Measurements from ENCODE around the gene CD47.

DNA sequence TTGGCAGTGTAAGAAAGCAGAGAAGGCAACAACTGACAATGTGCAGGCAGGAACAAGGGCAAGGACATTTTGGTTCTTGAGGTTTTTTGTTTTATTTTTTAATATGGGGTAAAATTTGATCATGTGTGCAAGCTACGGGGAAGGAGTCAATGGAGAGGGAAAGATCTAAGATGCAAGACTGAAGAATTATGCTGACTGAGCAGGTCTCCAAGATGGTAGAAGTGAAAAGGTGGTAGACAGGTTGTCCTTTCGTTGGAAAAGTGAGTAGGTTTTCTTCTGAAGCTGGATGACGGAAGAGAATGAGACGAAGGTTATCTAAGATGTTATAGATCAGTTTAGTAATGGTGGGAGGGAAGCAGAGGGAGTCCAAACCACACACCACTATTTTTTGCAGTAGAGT, 4.2 kb downstream of the CD47 start:
- no peak for TF ChIP-seq TBL1XR1 (IDR thresholded peaks at IDR 0.05; ENCODE audit: low read depth, low read length)
- TF ChIP-seq, protein P1, sequence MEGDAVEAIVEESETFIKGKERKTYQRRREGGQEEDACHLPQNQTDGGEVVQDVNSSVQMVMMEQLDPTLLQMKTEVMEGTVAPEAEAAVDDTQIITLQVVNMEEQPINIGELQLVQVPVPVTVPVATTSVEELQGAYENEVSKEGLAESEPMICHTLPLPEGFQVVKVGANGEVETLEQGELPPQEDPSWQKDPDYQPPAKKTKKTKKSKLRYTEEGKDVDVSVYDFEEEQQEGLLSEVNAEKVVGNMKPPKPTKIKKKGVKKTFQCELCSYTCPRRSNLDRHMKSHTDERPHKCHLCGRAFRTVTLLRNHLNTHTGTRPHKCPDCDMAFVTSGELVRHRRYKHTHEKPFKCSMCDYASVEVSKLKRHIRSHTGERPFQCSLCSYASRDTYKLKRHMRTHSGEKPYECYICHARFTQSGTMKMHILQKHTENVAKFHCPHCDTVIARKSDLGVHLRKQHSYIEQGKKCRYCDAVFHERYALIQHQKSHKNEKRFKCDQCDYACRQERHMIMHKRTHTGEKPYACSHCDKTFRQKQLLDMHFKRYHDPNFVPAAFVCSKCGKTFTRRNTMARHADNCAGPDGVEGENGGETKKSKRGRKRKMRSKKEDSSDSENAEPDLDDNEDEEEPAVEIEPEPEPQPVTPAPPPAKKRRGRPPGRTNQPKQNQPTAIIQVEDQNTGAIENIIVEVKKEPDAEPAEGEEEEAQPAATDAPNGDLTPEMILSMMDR (IDR thresholded peaks at IDR 0.05 in 2 of 3, conservative IDR thresholded peaks at IDR 0.05 in 1 of 3; ENCODE audit: control insufficient read depth in 2 of 3, extremely low read depth in 1 of 3, insufficient read depth in 1 of 3, low read depth in 3 of 3, low read length in 3 of 3) = no peak
- no peak for TF ChIP-seq ZNF274 (IDR thresholded peaks at IDR 0.05; ENCODE audit: insufficient read depth, insufficient read length)
- TF ChIP-seq SP1 (IDR thresholded peaks at IDR 0.05; ENCODE audit: low read depth, low read length) = no peak
- TF ChIP-seq RAD21 (IDR thresholded peaks at IDR 0.05; ENCODE audit: insufficient read depth, low read depth, low read length) = no peak
